ENCODE results near the gene PET100. TPM values are rescaled to one million over a fixed set of nuclear protein-coding genes. Genes with fewer than 3 reads are reported as not detected.

The PET100 gene
- total RNA-seq, 4 donors from 2014 or later = 9.5 to 15.1 (median 12.9) TPM

DNA sequence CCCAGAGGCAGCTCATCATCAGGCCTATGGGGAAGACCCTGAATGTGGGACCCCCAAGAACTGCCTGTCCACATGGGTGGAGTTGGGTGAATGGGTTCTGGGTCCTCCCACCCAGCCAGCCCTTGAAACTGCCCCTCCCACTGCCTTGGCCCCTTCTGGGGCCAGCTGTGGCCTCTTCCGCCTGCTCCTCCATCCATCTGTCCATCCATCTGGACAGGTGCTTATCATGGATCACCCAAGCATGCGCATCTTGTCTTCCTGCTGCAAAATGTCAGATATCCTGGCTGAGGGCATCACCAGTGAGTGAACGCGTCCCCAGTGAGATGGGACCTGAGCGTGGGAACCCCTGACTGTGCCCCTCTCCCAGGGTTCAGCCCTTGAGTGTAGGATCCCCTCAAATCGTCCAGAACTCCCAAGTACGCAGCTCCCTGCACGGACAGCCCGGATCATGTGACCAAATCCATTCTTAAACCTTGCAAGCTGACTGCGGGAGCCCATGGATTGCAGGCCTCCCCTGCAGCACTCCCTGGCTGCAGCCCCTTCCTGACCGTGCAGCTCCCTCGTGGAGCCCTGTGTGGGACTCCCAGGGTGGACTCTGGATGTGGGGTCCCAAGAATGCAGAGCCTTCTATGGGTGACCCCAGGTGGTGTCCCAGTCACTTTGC lies 9.3 kb downstream of the PET100 start:
- no peak overlapping the region for H3K27ac ChIP-seq
- intact Hi-C loops (cut with DNase I; ENCODE audit: low total_unique reads) (no loop called here), in situ Hi-C loops (cut with MboI; ENCODE audit: low sequenced_read_pairs in 4 of 4) (no loop called here)
- TF ChIP-seq, protein P1, sequence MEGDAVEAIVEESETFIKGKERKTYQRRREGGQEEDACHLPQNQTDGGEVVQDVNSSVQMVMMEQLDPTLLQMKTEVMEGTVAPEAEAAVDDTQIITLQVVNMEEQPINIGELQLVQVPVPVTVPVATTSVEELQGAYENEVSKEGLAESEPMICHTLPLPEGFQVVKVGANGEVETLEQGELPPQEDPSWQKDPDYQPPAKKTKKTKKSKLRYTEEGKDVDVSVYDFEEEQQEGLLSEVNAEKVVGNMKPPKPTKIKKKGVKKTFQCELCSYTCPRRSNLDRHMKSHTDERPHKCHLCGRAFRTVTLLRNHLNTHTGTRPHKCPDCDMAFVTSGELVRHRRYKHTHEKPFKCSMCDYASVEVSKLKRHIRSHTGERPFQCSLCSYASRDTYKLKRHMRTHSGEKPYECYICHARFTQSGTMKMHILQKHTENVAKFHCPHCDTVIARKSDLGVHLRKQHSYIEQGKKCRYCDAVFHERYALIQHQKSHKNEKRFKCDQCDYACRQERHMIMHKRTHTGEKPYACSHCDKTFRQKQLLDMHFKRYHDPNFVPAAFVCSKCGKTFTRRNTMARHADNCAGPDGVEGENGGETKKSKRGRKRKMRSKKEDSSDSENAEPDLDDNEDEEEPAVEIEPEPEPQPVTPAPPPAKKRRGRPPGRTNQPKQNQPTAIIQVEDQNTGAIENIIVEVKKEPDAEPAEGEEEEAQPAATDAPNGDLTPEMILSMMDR (IDR thresholded peaks at IDR 0.05 in 4 of 5, conservative IDR thresholded peaks at IDR 0.05 in 1 of 5) = no peak
- no peak overlapping the region for H3K4me3 ChIP-seq
- peaks cover 30 to 42% (median 32%) of the 10 kb centered on the region in 3 donors for H3K27me3 ChIP-seq
- no peaks in the 10 kb centered on the region for H3K36me3 ChIP-seq
- ATAC-seq (no peak), DNase-seq (no peak)
- H3K9me3 ChIP-seq = no peaks in the 10 kb centered on the region
- peaks cover 0 to 3% of the 10 kb centered on the region in 2 donors for H3K4me1 ChIP-seq

DNA sequence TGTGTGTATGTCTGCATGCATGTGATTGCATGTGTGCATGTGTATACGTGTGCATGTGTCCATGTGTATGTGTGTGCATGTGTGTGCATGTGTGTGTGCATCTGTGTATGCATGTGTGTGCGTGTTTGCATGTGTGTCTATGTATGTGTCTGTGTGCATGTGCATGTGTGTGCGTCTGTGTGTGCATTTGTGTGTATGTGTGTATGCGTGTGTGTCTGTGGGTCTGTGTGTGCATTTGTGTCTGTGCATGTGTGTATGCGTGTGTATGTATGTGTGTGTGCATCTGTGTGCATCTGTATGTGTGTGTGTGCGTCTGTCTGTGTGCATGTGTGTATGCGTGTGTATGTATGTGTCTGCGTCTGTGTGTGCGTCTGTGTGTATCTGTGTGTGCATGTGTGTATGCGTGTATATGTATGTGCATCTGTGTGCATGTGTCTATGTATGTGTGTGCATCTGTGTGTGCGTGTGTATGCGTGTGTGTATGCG lies 10.3 kb downstream of the PET100 start:
- no peak for DNase-seq
- Histone ChIP-seq H3K4me3 (no peak overlapping the region), H3K4me1 (peaks cover 0 to 3% of the 10 kb centered on the region in 2 donors), H3K27me3 (peaks cover 30 to 42% (median 32%) of the 10 kb centered on the region in 3 donors), H3K9me3 (no peaks in the 10 kb centered on the region), H3K36me3 (no peaks in the 10 kb centered on the region), H3K27ac (no peak overlapping the region)
- TF ChIP-seq, protein P1 (IDR thresholded peaks at IDR 0.05 in 4 of 5, conservative IDR thresholded peaks at IDR 0.05 in 1 of 5) = no peak
- no peak for TF ChIP-seq POLR2A (IDR thresholded peaks at IDR 0.05)
- ATAC-seq = no peak
- in situ Hi-C loops (cut with MboI; ENCODE audit: low sequenced_read_pairs in 4 of 4) (no loop called here), intact Hi-C loops (cut with DNase I; ENCODE audit: low total_unique reads) (no loop called here)

DNA sequence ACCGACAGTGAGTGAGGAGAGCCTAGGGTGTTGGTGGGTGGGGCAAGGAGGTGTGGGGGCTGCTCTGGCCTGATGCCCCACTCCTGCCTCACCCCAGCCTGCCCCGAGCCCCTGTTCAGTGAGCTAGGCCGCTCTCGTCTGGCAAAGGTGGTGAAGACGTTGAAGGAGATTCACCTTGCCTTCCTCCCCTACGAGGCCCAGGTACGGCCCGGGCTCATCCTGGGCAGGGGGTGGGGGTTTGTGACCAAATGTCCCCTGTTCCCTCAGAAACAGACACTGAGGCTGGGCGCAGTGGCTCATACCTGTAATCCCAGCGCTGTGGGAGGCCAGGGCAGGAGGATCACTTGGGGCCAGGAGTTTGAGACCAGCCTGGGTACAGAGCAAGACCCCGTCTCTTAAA lies 11.2 kb downstream of the PET100 start:
- intact Hi-C loops (cut with DNase I; ENCODE audit: low total_unique reads) (no loop called here), in situ Hi-C loops (cut with MboI; ENCODE audit: low sequenced_read_pairs in 4 of 4) (no loop called here)
- no peak for TF ChIP-seq POLR2A (IDR thresholded peaks at IDR 0.05)
- TF ChIP-seq, protein P1 (IDR thresholded peaks at IDR 0.05 in 4 of 5, conservative IDR thresholded peaks at IDR 0.05 in 1 of 5) = no peak
- Histone ChIP-seq H3K9me3 (no peaks in the 10 kb centered on the region), H3K27me3 (peaks cover 28 to 35% (median 29%) of the 10 kb centered on the region in 3 donors), H3K4me3 (no peak overlapping the region), H3K27ac (no peak overlapping the region), H3K36me3 (no peaks in the 10 kb centered on the region), H3K4me1 (peaks cover 0 to under 1% of the 10 kb centered on the region in 2 donors)
- DNase-seq (no peak), ATAC-seq (no peak)

DNA sequence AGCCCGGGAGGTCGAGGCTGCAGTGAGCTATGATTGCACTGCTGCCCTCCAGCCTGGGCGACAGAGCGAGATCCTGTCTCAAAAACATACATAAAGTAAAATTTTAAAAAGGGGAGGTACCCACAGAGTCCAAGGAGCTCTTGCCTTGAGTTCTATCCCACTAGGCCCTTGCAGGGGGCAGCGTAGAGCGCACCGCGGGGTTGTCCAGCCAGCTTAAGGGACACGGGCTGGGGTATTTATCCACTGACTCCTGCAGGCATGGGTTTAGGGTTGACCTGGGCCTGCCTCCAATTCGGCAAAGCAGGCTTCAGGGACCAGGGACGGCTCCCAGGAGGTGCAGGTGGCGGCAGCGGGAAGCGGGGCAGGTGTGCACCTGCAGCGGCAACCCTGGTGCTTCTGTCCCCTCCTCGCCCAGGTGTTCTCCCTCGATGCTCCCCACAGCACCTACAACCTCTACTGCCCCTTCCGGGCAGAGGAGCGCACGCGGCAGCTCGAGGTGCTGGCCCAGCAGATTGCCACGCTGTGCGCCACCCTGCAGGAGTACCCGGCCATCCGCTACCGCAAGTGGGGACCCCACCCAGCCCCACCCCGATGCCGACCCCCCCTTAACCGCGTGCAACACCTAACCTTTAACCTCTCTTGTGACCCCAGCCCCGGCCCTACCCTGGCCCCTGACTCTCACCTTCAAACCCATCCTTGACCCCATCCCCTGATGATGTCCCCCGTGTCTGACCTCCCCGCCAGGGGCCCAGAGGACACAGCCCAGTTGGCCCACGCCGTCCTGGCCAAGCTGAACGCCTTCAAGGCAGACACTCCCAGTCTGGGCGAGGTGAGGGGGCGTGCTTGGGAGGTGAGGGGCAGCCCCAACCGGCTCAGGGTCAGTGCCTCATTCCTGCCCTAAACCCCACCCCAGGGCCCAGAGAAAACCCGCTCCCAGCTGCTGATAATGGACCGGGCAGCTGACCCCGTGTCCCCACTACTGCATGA lies 12.0 kb downstream of the PET100 start:
- Histone ChIP-seq H3K27me3 (peaks cover 20 to 27% (median 21%) of the 10 kb centered on the region in 3 donors), H3K27ac (no peak overlapping the region), H3K4me1 (no peaks in the 10 kb centered on the region), H3K4me3 (no peak overlapping the region), H3K36me3 (no peaks in the 10 kb centered on the region), H3K9me3 (no peaks in the 10 kb centered on the region)
- in situ Hi-C loops (cut with MboI; ENCODE audit: low sequenced_read_pairs in 4 of 4) (no loop called here), intact Hi-C loops (cut with DNase I; ENCODE audit: low total_unique reads) (no loop called here)
- DNase-seq (no peak), ATAC-seq (no peak)
- TF ChIP-seq, protein P1 (IDR thresholded peaks at IDR 0.05 in 4 of 5, conservative IDR thresholded peaks at IDR 0.05 in 1 of 5) = no peak
- TF ChIP-seq POLR2A (IDR thresholded peaks at IDR 0.05) = no peak

Measured in gastrocnemius medialis (tissue), 4 donors.